Myocyte (in vitro differentiated cells): ENCODE measurements around the gene NXF3. TPM values are rescaled to one million over a fixed set of nuclear protein-coding genes. Genes with fewer than 3 reads are reported as not detected.
"Not testable (repeated sequence)": the region's sequence is repeated elsewhere in the genome, so short reads cannot be mapped to it uniquely, and the experiment has no call there.

Source experiments
- DNase-seq: peaks from one replicate; pipeline ENCODE4 v3.0.0-alpha.2; 2012; ENCODE audit warnings: low read depth
- total RNA-seq: library from RNA; depleted of rRNA; stranded (reverse); fragments of >200 nt; gene quantifications from 2 replicates; pipeline ENCODE4 v1.2.3, GENCODE V29; 2014

Gene NXF3
- total RNA-seq, 1 donor from 2014 or later, result 0.75 TPM

- no peak for DNase-seq
These were observed 40.3 kb downstream of the NXF3 start for GRCh38 chrX:103052625-103053024.

GRCh38 chrX:103051260-103051789 lies 41.6 kb downstream of the NXF3 start:
- no peak for DNase-seq

- DNase-seq, result not testable (repeated sequence)
These were observed 59.6 kb downstream of the NXF3 start for GRCh38 chrX:103033371-103033770.

Other genes with a start within 250 kb of the NXF3 start
- gene RAB40AL, start 155.9 kb downstream of the NXF3 start, total RNA-seq, result 0.43 TPM in 1 of 2 replicates, not detected in the other
- 1.3 and 1.7 TPM in 2 replicates for gene BEX1, start 29.0 kb downstream of the NXF3 start, total RNA-seq
- gene BEX4, start 122.0 kb upstream of the NXF3 start, total RNA-seq, result 3.1 and 3.2 TPM in 2 replicates
- 119 and 141 TPM in 2 replicates for gene TCEAL8, start 162.0 kb upstream of the NXF3 start, total RNA-seq
- gene TCEAL5, start 183.6 kb upstream of the NXF3 start, total RNA-seq, result not detected in 2 replicates
- 6.5 and 11.7 TPM in 2 replicates for gene BEX2, start 217.8 kb upstream of the NXF3 start, total RNA-seq
- 54.0 and 66.3 TPM in 2 replicates for gene TCEAL7, start 237.1 kb upstream of the NXF3 start, total RNA-seq